BLaER1 treated with 17β-estradiol and CSF1 and Interleukin-3, amounts not matched to agents 10 nM and 100 nM (cell line): ENCODE data around the gene ARL3.
"Not testable (repeated sequence)": the region's sequence is repeated elsewhere in the genome, so short reads cannot be mapped to it uniquely, and the experiment has no call there.

ENCODE experiments used
- H3K27ac ChIP-seq, 11 experiments: shearing (Covaris generic); formaldehyde crosslinking; 2 replicates each; pipeline ENCODE4 v1.8.1; 2022
- H3K27me3 ChIP-seq, 11 experiments: shearing (Covaris generic); formaldehyde crosslinking; 2 replicates each; pipeline ENCODE4 v1.8.1; 2022
- H3K36me3 ChIP-seq, 11 experiments: shearing (Covaris generic); formaldehyde crosslinking; 2 replicates each; pipeline ENCODE4 v1.8.1; 2022
- H3K4me1 ChIP-seq, 10 experiments: shearing (Covaris generic); formaldehyde crosslinking; 2 replicates each; pipeline ENCODE4 v1.8.1; 2022
- H3K4me2 ChIP-seq, 11 experiments: shearing (Covaris generic); formaldehyde crosslinking; 2 replicates each; pipeline ENCODE4 v1.8.1; 2022
- H3K4me3 ChIP-seq, 10 experiments: shearing (Covaris generic); formaldehyde crosslinking; 2 replicates each; pipeline ENCODE4 v1.8.1; 2022
- H3K9ac ChIP-seq, 11 experiments: shearing (Covaris generic); formaldehyde crosslinking; 2 replicates each; pipeline ENCODE4 v1.8.1; 2022
- H3K9me3 ChIP-seq, 11 experiments: shearing (Covaris generic); formaldehyde crosslinking; replicated peaks in 1 of 11; 2 replicates each; pipeline ENCODE4 v1.8.1; 2022
- H4K20me1 ChIP-seq, 11 experiments: shearing (Covaris generic); formaldehyde crosslinking; 2 replicates each; pipeline ENCODE4 v1.8.1; 2022
- Cebpa-rat ChIP-seq, 11 experiments: shearing (Covaris generic); IDR thresholded peaks; 2 replicates each; pipeline ENCODE4 v1.8.1; 2022

Gene ARL3

GRCh38 chr10:102705531-102705930, 8.7 kb downstream of the ARL3 start:
- peaks cover 26 to 50% (median 40%) of the 10 kb centered on the region in 10 experiments for H3K4me1 ChIP-seq
- no peak overlapping the region for H3K4me3 ChIP-seq
- H3K27me3 ChIP-seq: no peaks in the 10 kb centered on the region
- H3K4me2 ChIP-seq: peak overlapping the region; percentile 36 to 87 (median 53)
- H3K9me3 ChIP-seq: no peaks in the 10 kb centered on the region
- peaks cover 0 to 14% (median 4%) of the 10 kb centered on the region in 11 experiments; a peak in 7 of 22 replicates for H3K36me3 ChIP-seq
- H4K20me1 ChIP-seq: peaks cover 0 to 7% (median 0%) of the 10 kb centered on the region in 11 experiments; a peak in 5 of 22 replicates
- TF ChIP-seq Cebpa-rat (IDR thresholded peaks at IDR 0.05): no peak
- peak overlapping the region in 3 of 11 experiments; percentile 18 to 42 (median 20); a peak in 2 of 22 replicates for H3K9ac ChIP-seq
- H3K27ac ChIP-seq: peak overlapping the region in 2 of 11 experiments; percentile 28 to 40; a peak in 2 of 22 replicates

GRCh38 chr10:102704915-102705314, 9.3 kb downstream of the ARL3 start:
- Histone ChIP-seq H3K27me3 (no peaks in the 10 kb centered on the region), H3K4me3 (no peak overlapping the region), H3K9ac (no peak overlapping the region), H3K27ac (no peak overlapping the region), H3K4me2 (peak overlapping the region; percentile 36 to 87 (median 53)), H3K9me3 (no peaks in the 10 kb centered on the region), H3K36me3 (peaks cover 0 to 14% (median 4%) of the 10 kb centered on the region in 11 experiments; a peak in 9 of 22 replicates), H4K20me1 (peaks cover 0 to 7% (median 0%) of the 10 kb centered on the region in 11 experiments; a peak in 5 of 22 replicates), H3K4me1 (peaks cover 32 to 50% (median 42%) of the 10 kb centered on the region in 10 experiments)
- TF ChIP-seq Cebpa-rat (IDR thresholded peaks at IDR 0.05): no peak

GRCh38 chr10:102702742-102703141, 11.5 kb downstream of the ARL3 start:
- no peaks in the 10 kb centered on the region for H3K27me3 ChIP-seq
- TF ChIP-seq Cebpa-rat (IDR thresholded peaks at IDR 0.05): no peak

DNA sequence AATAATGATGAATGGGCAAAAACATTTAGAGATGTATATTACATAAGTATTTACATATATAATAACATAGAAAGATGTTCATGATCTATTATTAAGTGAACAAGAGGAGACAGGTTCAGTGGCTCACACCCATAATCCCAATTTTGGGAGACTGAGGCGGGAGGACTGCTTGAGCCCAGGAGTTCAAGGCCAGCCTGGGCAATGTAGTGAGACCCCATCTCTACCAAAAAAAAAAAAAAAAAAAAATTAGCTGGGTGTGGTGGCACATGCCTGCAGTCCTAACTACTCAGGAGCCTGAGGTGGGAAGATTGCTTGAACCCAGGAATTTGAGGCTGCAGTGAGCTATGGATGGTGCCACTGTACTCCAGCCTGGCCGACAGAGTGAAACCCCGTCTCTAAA, 12.4 kb downstream of the ARL3 start:
- no peak for TF ChIP-seq Cebpa-rat (IDR thresholded peaks at IDR 0.05)
- Histone ChIP-seq H3K36me3 (peaks cover 24 to 43% (median 33%) of the 10 kb centered on the region in 11 experiments), H3K27me3 (no peaks in the 10 kb centered on the region), H3K4me3 (no peak overlapping the region), H3K4me2 (peak overlapping the region in 4 of 11 experiments; percentile 24 to 50 (median 44); a peak in 6 of 22 replicates), H3K4me1 (peaks cover 30 to 47% (median 39%) of the 10 kb centered on the region in 10 experiments), H3K27ac (no peak overlapping the region), H3K9ac (no peak overlapping the region), H3K9me3 (no peaks in the 10 kb centered on the region), H4K20me1 (peaks cover 0 to 7% (median 0%) of the 10 kb centered on the region in 11 experiments; a peak in 5 of 22 replicates)

More at GRCh38 chr10:102702742-102703141, 11.5 kb downstream of the ARL3 start:
- Histone ChIP-seq H3K4me2 (no peak overlapping the region), H3K9ac (no peak overlapping the region), H3K27ac (no peak overlapping the region), H3K4me3 (no peak overlapping the region), H3K9me3 (no peaks in the 10 kb centered on the region), H3K36me3 (peaks cover 15 to 34% (median 24%) of the 10 kb centered on the region in 11 experiments), H4K20me1 (peaks cover 0 to 7% (median 0%) of the 10 kb centered on the region in 11 experiments; a peak in 5 of 22 replicates), H3K4me1 (peaks cover 33 to 51% (median 42%) of the 10 kb centered on the region in 10 experiments)

- Histone ChIP-seq H3K4me1 (peaks cover 27 to 46% (median 34%) of the 10 kb centered on the region in 10 experiments), H3K36me3 (peaks cover 29 to 49% (median 38%) of the 10 kb centered on the region in 11 experiments), H3K4me3 (no peak overlapping the region), H3K9ac (no peak overlapping the region), H4K20me1 (peaks cover 0 to 7% (median 0%) of the 10 kb centered on the region in 11 experiments; a peak in 5 of 22 replicates), H3K27me3 (no peaks in the 10 kb centered on the region), H3K27ac (no peak overlapping the region), H3K4me2 (peak overlapping the region in 9 of 11 experiments; percentile 2 to 52 (median 24); a peak in 11 of 22 replicates), H3K9me3 (no peaks in the 10 kb centered on the region)
- no peak for TF ChIP-seq Cebpa-rat (IDR thresholded peaks at IDR 0.05)
These were observed 12.9 kb downstream of the ARL3 start for GRCh38 chr10:102701272-102701671.

GRCh38 chr10:102698894-102699293, 15.3 kb downstream of the ARL3 start:
- H3K4me1 ChIP-seq: peaks cover 13 to 26% (median 17%) of the 10 kb centered on the region in 10 experiments; a peak in 17 of 20 replicates
- H3K9ac ChIP-seq: no peak overlapping the region
- no peak overlapping the region for H3K4me2 ChIP-seq
- no peak for TF ChIP-seq Cebpa-rat (IDR thresholded peaks at IDR 0.05)
- H3K9me3 ChIP-seq: no peaks in the 10 kb centered on the region
- H3K27me3 ChIP-seq: no peaks in the 10 kb centered on the region
- no peak overlapping the region for H3K27ac ChIP-seq
- no peak overlapping the region for H3K4me3 ChIP-seq
- peaks cover 36 to 66% (median 50%) of the 10 kb centered on the region in 11 experiments for H3K36me3 ChIP-seq
- H4K20me1 ChIP-seq: no peaks in the 10 kb centered on the region

- Histone ChIP-seq H3K9me3 (no peaks in the 10 kb centered on the region), H3K27me3 (no peaks in the 10 kb centered on the region), H3K27ac (no peak overlapping the region), H3K4me3 (no peak overlapping the region), H3K4me2 (no peak overlapping the region), H3K4me1 (peaks cover 13 to 25% (median 17%) of the 10 kb centered on the region in 10 experiments; a peak in 17 of 20 replicates), H3K9ac (no peak overlapping the region), H3K36me3 (peaks cover 41 to 74% (median 50%) of the 10 kb centered on the region in 11 experiments), H4K20me1 (no peaks in the 10 kb centered on the region)
- TF ChIP-seq Cebpa-rat (IDR thresholded peaks at IDR 0.05): no peak
These were observed 17.5 kb downstream of the ARL3 start for GRCh38 chr10:102696736-102697135.

- peaks cover 4 to 16% (median 7%) of the 10 kb centered on the region in 10 experiments; a peak in 12 of 20 replicates for H3K4me1 ChIP-seq
- H3K4me2 ChIP-seq, H3K9me3 ChIP-seq, H3K27ac ChIP-seq, H3K9ac ChIP-seq, H4K20me1 ChIP-seq, H3K27me3 ChIP-seq, H3K4me3 ChIP-seq: not testable (repeated sequence)
- H3K36me3 ChIP-seq: peaks cover 41 to 74% (median 50%) of the 10 kb centered on the region in 11 experiments
These were observed 18.8 kb downstream of the ARL3 start for GRCh38 chr10:102695401-102695800.

DNA sequence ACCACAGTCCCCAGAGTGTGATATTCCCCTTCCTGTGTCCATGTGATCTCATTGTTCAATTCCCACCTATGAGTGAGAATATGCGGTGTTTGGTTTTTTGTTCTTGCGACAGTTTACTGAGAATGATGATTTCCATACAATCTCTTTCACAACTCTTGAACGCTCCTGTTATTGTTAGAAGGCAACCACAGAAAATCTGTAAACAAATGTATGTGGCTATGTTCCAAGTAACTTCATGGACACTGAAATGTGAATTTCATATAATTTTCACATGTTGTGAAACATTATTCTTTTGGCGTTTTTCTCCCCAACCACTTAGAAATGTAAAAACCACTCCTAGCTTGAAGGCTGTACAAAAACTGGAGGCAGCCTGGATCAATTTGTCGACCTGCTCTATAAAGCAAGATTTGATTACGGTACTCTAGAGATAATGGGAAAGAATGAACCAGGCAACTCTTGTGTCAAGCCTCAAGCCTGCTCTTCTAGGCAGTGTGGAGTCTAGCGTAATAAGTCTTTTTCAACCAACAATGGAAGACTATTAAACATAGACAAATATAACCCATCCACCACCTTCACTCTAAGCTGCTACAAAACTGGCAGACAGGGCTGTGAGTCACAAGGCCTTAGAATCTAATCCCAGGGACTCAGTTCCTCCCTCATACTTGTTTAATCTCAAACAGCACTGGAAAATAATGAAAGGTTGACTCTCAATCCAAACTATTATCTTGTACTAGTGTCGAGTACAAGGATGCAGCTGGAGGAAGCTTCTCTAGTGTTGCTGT, 22.7 kb downstream of the ARL3 start:
- no peaks in the 10 kb centered on the region for H4K20me1 ChIP-seq
- no peaks in the 10 kb centered on the region for H3K27me3 ChIP-seq
- no peak overlapping the region for H3K4me2 ChIP-seq
- no peak for TF ChIP-seq Cebpa-rat (IDR thresholded peaks at IDR 0.05)
- H3K27ac ChIP-seq: peak overlapping the region in 5 of 11 experiments; percentile 8 to 50 (median 32); a peak in 5 of 22 replicates
- H3K4me3 ChIP-seq: no peak overlapping the region
- no peak overlapping the region for H3K9ac ChIP-seq
- H3K36me3 ChIP-seq: peaks cover 17 to 66% (median 32%) of the 10 kb centered on the region in 11 experiments
- H3K9me3 ChIP-seq: no peaks in the 10 kb centered on the region
- peaks cover 0 to 8% (median 0%) of the 10 kb centered on the region in 10 experiments; a peak in 1 of 20 replicates for H3K4me1 ChIP-seq
